NCI-H1436 treated with DMSO at 0.1 percent for 48 hours (cell line): ENCODE data around the gene AMH.

Experiments used
- DNase-seq: peaks from one replicate; lab custom pipeline; 2025; lab: John Stamatoyannopoulos, UW

The AMH gene

DNA sequence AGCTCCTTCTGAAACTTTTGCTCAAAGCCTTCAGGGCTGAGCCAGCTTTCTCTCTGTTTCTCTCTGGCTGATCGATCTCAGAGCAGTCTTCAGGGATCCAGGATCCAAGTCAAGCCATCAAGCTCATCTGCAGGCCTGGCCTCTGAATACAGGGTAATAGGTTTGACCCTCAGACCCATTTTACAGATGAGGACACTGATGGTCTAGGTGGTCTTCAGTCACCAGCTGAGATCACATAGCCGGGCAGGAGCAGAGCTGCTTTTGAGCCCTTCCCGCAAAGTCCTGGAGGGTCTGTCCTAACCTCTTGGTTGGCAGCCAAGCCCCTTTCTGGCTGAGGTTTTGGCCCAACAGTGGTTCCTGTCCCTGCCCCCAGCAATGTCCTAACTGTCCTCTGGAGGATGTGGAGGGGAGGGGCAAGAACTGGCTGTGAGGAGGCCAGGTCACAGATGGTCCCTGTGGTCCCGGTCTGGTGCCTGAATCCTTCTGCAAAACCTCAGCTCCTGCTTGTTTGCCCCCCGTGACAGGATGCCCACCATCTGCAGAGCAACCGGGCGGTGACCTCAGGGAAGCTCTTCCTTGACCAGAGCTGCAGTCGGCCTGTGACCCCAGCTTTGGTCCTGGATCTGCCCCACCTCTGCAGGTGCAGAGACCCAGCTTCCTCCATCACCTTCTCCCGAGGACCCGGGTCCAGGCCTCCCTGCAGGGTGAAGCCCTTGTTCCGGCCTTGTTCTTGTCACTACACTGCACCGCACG is 38.6 kb downstream of the AMH start:
- no peak for DNase-seq

DNA sequence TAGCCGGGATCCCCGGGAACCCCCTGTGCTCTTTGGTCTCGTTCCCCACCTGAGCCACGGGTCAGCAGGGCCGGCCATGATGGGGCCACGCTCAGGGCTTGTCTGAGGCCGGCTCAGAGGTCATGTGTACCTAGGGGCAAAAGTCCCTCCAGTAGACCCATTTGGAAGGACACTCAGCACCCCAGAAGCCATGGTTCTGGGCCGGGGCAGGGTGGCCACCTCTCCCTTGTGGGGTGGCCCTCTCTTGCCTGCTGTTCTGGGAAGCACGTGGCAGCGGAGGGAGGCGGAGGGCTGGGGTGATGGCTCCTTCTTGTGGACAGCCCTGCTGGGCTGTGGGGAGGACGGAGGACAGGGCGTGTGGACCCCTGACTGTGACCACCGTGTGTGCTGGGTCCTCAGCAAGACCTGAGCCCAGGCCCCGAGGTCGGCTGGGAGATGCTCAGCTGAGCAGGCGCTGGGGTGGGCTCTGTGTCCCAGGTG is 39.3 kb downstream of the AMH start:
- no peak for DNase-seq

DNA sequence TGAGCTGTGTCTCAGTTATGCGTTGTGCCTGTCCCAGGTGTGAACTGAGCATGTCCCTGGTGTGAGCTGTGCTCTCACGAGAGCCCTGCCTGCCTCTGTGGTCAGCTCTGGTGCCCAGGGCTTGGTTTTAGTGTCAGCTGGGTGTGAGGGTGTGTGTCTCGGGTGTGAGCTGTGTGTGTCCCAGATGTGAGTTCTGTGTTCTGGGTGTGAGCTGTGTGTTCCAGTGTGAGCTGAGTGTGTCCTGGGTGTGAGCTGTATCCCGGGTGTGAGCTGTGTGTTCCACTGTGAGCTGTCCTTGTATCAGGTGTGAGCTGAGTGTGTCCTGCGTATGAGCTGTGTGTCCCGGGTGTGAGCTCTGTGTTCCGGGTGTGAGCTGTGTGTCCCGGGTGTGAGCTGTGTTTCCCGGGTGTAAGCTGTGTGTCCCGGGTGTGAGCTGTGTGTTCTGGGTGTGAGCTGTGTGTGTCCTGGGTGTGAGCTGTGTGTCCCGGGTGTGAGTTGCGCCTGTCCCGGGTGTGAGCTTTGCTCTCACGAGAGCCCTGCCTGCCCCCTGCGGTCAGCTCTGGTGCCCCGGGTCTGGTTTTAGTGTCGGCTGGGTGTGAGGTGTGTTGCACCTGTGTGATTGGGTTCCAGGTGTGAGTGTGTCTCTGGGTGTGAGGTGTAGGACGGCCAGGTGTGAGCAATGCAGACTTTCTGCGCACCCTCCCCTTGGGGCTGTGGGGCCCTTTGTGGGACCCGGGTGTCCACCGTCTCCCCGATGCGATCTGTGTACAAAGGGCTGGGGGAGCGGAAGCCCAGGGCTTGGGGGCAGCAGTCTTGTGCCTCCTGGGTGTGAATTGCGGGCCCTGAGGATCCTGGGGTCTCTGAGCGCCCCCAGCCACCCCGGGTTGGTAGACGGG is 39.9 kb downstream of the AMH start:
- no peak for DNase-seq

DNA sequence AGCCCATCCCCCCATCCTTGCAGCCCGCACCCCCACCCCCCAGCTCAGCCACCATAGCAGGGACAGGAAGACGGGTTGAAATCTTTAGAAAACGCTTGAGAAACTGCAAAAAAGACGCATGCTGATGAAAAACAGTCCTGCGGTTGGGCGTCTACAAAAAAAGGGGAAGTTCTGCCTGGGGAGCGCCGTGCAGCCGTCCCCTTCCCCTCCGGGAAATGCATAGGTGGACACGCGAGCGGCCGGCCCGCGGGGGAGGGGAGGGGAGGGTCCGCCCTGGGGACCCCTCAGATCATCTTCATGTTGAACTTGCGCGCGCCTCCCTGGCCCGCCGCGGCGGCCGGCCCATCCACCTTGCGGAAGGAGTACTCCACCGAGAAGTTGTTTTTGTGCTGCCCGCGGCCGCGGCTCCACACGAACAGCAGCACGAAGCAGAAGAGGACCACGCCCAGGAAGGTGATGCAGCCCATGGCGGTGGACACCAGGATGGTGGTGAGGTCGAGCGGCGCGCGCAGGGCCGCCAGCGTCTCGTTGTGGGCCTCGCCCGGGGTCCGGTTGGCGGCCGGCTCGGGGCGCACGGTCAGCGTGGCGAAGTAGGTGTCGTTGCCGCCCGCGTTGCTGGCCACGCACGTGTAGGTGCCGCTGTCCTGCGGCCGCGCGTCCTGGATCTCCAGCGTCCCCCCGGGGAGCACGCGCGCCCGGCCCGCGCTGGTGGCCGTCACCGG is 40.8 kb downstream of the AMH start:
- no peak for DNase-seq

DNA sequence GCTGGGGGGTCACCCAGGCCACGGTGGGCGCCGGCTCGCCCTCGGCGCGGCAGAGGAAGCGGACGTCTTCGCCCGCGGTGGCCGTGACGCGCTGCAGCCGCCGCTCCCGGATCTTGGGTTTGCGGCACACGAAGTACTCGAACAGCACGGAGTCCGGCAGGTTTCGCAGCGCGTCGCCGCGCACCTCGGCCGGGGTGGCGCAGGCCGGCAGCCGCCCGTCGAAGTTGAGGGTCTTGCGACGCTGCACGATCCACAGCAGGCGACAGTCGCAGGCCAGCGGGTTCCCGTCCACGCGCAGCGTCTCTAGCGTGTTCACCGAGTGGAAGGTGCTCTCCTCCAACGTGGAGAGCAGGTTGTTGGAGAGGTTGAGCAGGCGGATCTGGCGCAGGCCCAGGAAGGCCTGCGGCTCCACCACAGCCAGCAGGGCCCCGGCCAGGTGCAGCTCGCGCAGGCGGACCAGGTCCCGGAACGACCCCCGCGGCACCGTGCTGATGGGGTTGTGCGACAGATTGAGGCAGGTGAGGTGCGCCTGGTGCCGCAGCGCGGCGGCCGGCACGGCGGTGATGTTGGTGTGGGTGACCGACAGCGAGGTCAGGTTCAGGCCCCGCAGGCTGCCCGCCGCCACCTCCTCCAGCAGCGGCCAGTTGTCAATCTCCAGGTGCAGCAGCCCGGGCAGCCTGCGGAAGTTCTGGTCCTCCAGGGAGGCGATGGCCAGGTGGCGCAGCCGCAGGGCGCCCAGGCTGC is 41.5 kb downstream of the AMH start:
- no peak for DNase-seq

DNA sequence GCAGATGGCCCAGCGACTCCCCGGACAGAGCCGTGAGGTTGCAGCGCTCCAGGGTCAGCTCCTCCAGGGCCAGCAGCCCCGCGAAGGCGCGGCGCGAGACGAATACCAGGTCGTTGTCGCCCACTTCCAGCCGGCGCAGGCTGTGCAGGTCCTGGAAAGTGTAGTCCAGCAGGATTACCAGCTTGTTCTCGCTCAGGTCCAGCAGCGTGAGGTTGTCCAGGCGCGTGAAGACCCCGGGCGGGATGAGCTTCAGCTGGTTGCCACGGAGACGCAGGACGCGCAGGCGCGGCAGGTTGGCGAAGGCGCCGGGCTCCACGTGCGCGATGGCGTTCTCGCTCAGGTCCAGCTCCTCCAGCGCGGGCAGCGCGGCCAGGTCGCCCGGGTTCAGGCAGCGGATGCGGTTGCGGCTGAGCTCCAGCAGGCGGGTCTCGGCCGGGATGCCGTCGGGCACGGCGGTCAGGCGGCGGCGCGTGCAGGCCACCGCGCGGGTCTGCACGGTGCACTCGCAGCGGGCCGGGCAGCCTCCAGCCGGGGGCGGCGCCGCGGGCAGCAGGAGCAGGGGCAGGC is 42.1 kb downstream of the AMH start:
- no peak for DNase-seq

DNA sequence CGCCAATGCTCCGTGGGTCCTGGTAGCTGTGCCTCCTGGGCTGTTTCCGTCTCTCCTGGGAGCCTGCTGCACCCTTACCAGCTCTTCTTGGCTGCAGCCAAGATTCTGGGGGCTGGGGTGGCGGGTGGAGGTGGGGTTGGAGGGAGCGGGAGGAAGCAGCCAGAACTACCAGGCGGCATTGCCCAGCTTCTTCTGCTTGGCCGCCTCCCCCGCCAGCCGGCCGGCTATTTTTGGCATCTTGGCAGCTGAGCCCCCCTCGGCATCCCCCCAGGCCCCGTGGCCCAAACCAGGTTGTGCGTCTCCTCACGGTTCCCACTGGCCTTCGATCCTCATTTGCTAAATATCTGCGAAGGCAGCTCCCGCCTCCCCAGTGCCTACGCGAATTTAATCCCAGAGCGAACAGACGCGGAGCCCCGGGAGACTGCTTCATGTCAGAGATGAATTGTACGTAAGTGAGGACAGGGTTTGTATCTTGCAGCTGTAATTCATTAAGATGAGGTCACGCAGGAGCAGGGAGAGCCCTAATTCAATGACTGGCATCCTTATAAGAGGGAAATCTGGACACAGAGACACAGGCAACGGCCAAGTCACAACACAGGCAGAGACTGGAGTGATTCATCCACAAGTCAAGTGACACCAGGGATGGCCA is 45.7 kb downstream of the AMH start:
- no peak for DNase-seq

DNA sequence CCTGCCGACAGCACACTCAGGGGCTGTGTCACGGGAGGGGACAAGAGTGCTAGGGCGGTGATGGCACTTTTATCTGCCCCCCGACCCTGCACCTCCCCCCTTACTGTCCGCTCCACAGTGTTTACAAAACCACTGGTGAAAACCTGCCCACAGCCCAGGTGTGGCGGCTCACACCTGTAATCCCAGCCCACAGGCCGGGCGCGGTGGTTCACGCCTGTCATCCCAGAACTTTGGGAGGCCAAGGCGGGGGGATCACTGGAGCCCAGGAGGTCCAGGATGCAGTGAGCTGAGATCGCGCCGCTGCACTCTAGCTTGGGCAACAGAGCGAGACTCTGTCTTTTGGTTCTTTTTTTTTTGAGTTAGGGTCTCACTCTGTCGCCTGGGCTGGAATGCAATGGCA is 47.0 kb downstream of the AMH start:
- DNase-seq, result no peak

DNA sequence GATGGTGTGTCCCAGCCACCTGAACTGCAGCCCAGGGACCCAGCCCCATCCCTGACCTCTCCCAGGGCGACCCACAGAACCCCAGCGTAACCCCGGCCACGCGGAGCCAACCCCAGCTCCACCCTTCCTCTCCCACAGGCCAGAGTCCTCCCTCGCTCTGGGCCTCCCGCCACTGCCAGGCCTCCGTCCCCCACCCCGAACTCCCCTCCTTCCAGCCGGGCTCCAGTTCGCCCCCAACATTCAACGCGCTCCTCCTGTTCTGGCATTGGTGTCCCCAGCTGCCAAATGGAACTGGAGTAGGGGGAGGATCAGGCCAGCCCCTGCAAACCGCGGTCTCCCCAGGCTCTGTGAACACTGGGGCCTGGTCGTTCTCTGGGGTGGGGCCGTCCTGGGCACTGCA is 51.4 kb downstream of the AMH start:
- DNase-seq, result no peak
